ENCODE data around the gene NINJ1.
A peak's percentile ranks its signal among the peaks of the same experiment; 100 is the strongest.

NINJ1 gene

DNA sequence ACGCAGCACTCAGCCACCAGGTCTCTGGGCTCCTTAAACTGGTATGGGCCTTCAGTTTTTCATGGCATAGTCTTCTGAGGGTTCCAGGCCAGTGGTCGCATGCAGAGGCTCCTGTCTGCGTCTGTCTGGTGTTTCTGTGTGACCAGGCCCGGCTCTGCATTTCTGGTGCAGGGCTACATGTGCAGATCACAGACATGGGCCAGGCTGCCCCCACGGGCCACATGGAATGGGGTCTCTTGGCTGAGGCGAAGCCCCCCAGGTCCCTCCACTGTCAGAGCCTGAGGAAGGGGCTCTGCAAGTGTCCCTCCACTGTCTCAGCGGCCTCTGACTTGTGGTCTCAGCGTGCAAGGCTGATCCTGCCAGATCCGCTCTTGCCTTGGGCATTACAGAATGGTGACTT lies 53.6 kb downstream of the NINJ1 start:
- H3K4me1 ChIP-seq (ENCODE audit: control insufficient read depth in 2 of 2, insufficient read depth in 1 of 2, low read depth in 1 of 2, low read length in 2 of 2), result no peaks in the 10 kb centered on the region
- no peak overlapping the region for H3K4ac ChIP-seq (ENCODE audit: low read length)
- no peak overlapping the region for H3K23ac ChIP-seq (ENCODE audit: low read depth, low read length, poor library complexity)
- H2BK15ac ChIP-seq (ENCODE audit: low read length), result no peak overlapping the region
- DNase-seq (ENCODE audit: low spot score), result no peak
- WGBS, 2 donors (ENCODE audit: extremely low coverage in 2 of 2, insufficient read length in 2 of 2, insufficient replicate concordance in 1 of 2), result no CpG with 5 or more reads among the region's 9 CpGs
- H3K27me3 ChIP-seq (ENCODE audit: control insufficient read depth in 3 of 3, insufficient read depth in 3 of 3, low read depth in 1 of 3, low read length in 3 of 3), result no peaks in the 10 kb centered on the region
- H3K4me3 ChIP-seq (ENCODE audit: low read length in 2 of 2), result no peak overlapping the region
- H4K91ac ChIP-seq (ENCODE audit: low read depth, low read length, poor library complexity), result no peak overlapping the region
- no peak overlapping the region for H3K18ac ChIP-seq (ENCODE audit: low read length)
- H3K27ac ChIP-seq (replicated peaks; ENCODE audit: low read length), result no peak overlapping the region
- no peaks in the 10 kb centered on the region for H3K79me1 ChIP-seq (ENCODE audit: low read depth, low read length)
- no peaks in the 10 kb centered on the region for H3K9me3 ChIP-seq (replicated peaks in 1 of 2; ENCODE audit: control insufficient read depth in 2 of 2, insufficient read depth in 1 of 2, low read depth in 1 of 2, low read length in 2 of 2)
- no peak overlapping the region for H3K4me2 ChIP-seq (ENCODE audit: insufficient read depth, low read length, poor library complexity, severe bottlenecking)
- no peak overlapping the region for H2BK120ac ChIP-seq (ENCODE audit: low read depth, low read length)
- peak overlapping the region; percentile 9 for H2AFZ ChIP-seq (ENCODE audit: low read length)
- H2BK12ac ChIP-seq (ENCODE audit: low read length), result no peak overlapping the region
- no peak overlapping the region for H2AK5ac ChIP-seq (ENCODE audit: low read depth, low read length)
- H4K8ac ChIP-seq (ENCODE audit: low read depth, low read length), result no peak overlapping the region
- H3K9ac ChIP-seq (ENCODE audit: low read depth, low read length, poor library complexity), result no peak overlapping the region
- H3K36me3 ChIP-seq (replicated peaks in 1 of 2; ENCODE audit: control insufficient read depth in 2 of 2, insufficient read depth in 2 of 2, low read length in 2 of 2), result no peaks in the 10 kb centered on the region
- no peak overlapping the region for H3K14ac ChIP-seq (ENCODE audit: low read length)
- no peak overlapping the region for H2BK5ac ChIP-seq (ENCODE audit: low read length)

DNA sequence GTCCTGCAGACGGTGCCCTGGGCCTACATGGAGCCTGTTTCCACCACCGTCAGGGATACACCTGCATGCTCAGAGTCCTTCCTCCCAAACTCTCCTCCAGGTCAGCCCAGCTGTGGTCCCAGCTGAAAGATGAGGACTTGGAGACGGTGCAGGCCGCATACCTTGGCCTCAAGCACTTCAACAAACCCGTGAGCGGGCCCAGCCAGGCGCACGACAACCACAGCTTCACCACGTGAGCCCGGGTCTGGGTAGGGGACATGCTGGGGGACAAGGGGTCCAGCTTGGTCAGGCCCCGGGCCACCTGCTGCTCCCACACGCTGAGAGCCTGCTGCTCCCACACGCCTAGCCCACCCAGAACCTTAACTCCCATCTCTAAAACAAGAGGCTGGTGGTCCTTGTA lies 54.7 kb downstream of the NINJ1 start:
- no CpG with 5 or more reads among the region's 13 CpGs for WGBS, 2 donors (ENCODE audit: extremely low coverage in 2 of 2, insufficient read length in 2 of 2, insufficient replicate concordance in 1 of 2)
- no peak for DNase-seq (ENCODE audit: low spot score)
- Histone ChIP-seq H3K4me2 (ENCODE audit: insufficient read depth, low read length, poor library complexity, severe bottlenecking) (no peak overlapping the region), H3K18ac (ENCODE audit: low read length) (peak overlapping the region; percentile 35), H3K27ac (replicated peaks; ENCODE audit: low read length) (no peak overlapping the region), H3K4me3 (ENCODE audit: low read length in 2 of 2) (no peak overlapping the region), H2BK120ac (ENCODE audit: low read depth, low read length) (peak overlapping the region; percentile 68), H3K4me1 (ENCODE audit: control insufficient read depth in 2 of 2, insufficient read depth in 1 of 2, low read depth in 1 of 2, low read length in 2 of 2) (no peaks in the 10 kb centered on the region), H3K79me1 (ENCODE audit: low read depth, low read length) (no peaks in the 10 kb centered on the region), H4K8ac (ENCODE audit: low read depth, low read length) (no peak overlapping the region), H3K23ac (ENCODE audit: low read depth, low read length, poor library complexity) (no peak overlapping the region), H3K9me3 (replicated peaks in 1 of 2; ENCODE audit: control insufficient read depth in 2 of 2, insufficient read depth in 1 of 2, low read depth in 1 of 2, low read length in 2 of 2) (no peaks in the 10 kb centered on the region), H2BK5ac (ENCODE audit: low read length) (no peak overlapping the region), H2BK12ac (ENCODE audit: low read length) (no peak overlapping the region), H3K9ac (ENCODE audit: low read depth, low read length, poor library complexity) (peak overlapping the region; percentile 51), H3K14ac (ENCODE audit: low read length) (peak overlapping the region; percentile 41), H2AK5ac (ENCODE audit: low read depth, low read length) (peak overlapping the region; percentile 58), H3K4ac (ENCODE audit: low read length) (no peak overlapping the region), H2BK15ac (ENCODE audit: low read length) (peak overlapping the region; percentile 39), H3K27me3 (ENCODE audit: control insufficient read depth in 3 of 3, insufficient read depth in 3 of 3, low read depth in 1 of 3, low read length in 3 of 3) (no peaks in the 10 kb centered on the region), H4K91ac (ENCODE audit: low read depth, low read length, poor library complexity) (no peak overlapping the region), H2AFZ (ENCODE audit: low read length) (no peak overlapping the region), H3K36me3 (replicated peaks in 1 of 2; ENCODE audit: control insufficient read depth in 2 of 2, insufficient read depth in 2 of 2, low read length in 2 of 2) (no peaks in the 10 kb centered on the region)

DNA sequence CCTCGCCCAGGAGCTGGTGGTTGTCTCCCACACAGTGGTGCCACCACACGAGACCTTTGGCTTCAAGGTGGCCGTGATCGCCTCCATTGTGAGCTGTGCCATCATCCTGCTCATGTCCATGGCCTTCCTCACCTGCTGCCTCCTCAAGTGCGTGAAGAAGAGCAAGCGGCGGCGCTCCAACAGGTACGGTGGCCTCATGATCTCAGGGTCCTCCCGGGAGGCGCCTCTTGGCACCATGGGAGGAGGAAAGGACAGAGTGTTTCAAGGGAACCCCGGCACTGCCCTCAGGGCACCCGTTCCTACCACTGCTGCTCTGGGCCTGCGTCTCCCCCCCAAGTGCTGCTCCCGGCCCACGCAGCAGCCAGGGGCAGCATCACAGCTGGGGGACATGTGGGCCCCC lies 56.2 kb downstream of the NINJ1 start:
- peak overlapping the region; percentile 15 for H3K9ac ChIP-seq (ENCODE audit: low read depth, low read length, poor library complexity)
- H3K36me3 ChIP-seq (replicated peaks in 1 of 2; ENCODE audit: control insufficient read depth in 2 of 2, insufficient read depth in 2 of 2, low read length in 2 of 2), result no peaks in the 10 kb centered on the region
- H3K23ac ChIP-seq (ENCODE audit: low read depth, low read length, poor library complexity), result peak overlapping the region; percentile 29
- no peak overlapping the region for H3K4ac ChIP-seq (ENCODE audit: low read length)
- H4K91ac ChIP-seq (ENCODE audit: low read depth, low read length, poor library complexity), result no peak overlapping the region
- no peak for DNase-seq (ENCODE audit: low spot score)
- no peak overlapping the region for H3K4me2 ChIP-seq (ENCODE audit: insufficient read depth, low read length, poor library complexity, severe bottlenecking)
- H2BK5ac ChIP-seq (ENCODE audit: low read length), result no peak overlapping the region
- peak overlapping the region; percentile 2 for H3K18ac ChIP-seq (ENCODE audit: low read length)
- H2BK12ac ChIP-seq (ENCODE audit: low read length), result peak overlapping the region; percentile 46
- no peak overlapping the region for H3K4me3 ChIP-seq (ENCODE audit: low read length in 2 of 2)
- H3K27ac ChIP-seq (replicated peaks; ENCODE audit: low read length), result no peak overlapping the region
- peak overlapping the region; percentile 72 for H4K8ac ChIP-seq (ENCODE audit: low read depth, low read length)
- H2AK5ac ChIP-seq (ENCODE audit: low read depth, low read length), result no peak overlapping the region
- H3K79me1 ChIP-seq (ENCODE audit: low read depth, low read length), result no peaks in the 10 kb centered on the region
- H2BK120ac ChIP-seq (ENCODE audit: low read depth, low read length), result no peak overlapping the region
- no peak overlapping the region for H3K14ac ChIP-seq (ENCODE audit: low read length)
- H3K4me1 ChIP-seq (ENCODE audit: control insufficient read depth in 2 of 2, insufficient read depth in 1 of 2, low read depth in 1 of 2, low read length in 2 of 2), result no peaks in the 10 kb centered on the region
- no CpG with 5 or more reads among the region's 16 CpGs for WGBS, 2 donors (ENCODE audit: extremely low coverage in 2 of 2, insufficient read length in 2 of 2, insufficient replicate concordance in 1 of 2)
- H3K9me3 ChIP-seq (replicated peaks in 1 of 2; ENCODE audit: control insufficient read depth in 2 of 2, insufficient read depth in 1 of 2, low read depth in 1 of 2, low read length in 2 of 2), result no peaks in the 10 kb centered on the region
- no peak overlapping the region for H2AFZ ChIP-seq (ENCODE audit: low read length)
- peaks cover 0 to 4% (median 0%) of the 10 kb centered on the region in 3 experiments for H3K27me3 ChIP-seq (ENCODE audit: control insufficient read depth in 3 of 3, insufficient read depth in 3 of 3, low read depth in 1 of 3, low read length in 3 of 3)
- no peak overlapping the region for H2BK15ac ChIP-seq (ENCODE audit: low read length)

DNA sequence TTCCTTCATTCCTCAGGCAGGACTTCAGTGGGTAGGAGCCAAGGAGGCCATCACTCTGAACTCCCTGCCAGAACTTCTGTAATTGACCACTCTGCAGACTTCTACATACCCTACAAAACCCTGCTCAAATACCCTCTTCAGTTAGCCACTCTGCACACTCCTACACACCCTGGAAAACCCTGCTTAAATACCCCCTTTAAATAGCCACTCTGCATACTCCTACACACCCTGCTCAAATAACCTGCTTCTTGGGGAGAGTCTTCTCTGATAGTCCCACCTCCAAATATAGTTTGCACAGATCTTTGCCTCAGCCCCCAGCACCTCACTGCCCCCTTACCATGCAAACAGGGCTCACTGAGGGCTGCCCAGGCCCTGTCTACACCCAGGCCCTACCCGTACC lies 56.7 kb downstream of the NINJ1 start:
- H3K14ac ChIP-seq (ENCODE audit: low read length), result no peak overlapping the region
- no peaks in the 10 kb centered on the region for H3K9me3 ChIP-seq (replicated peaks in 1 of 2; ENCODE audit: control insufficient read depth in 2 of 2, insufficient read depth in 1 of 2, low read depth in 1 of 2, low read length in 2 of 2)
- H2BK120ac ChIP-seq (ENCODE audit: low read depth, low read length), result no peak overlapping the region
- H2AFZ ChIP-seq (ENCODE audit: low read length), result no peak overlapping the region
- H4K91ac ChIP-seq (ENCODE audit: low read depth, low read length, poor library complexity), result no peak overlapping the region
- no peak overlapping the region for H3K4me2 ChIP-seq (ENCODE audit: insufficient read depth, low read length, poor library complexity, severe bottlenecking)
- H3K4me1 ChIP-seq (ENCODE audit: control insufficient read depth in 2 of 2, insufficient read depth in 1 of 2, low read depth in 1 of 2, low read length in 2 of 2), result no peaks in the 10 kb centered on the region
- H3K23ac ChIP-seq (ENCODE audit: low read depth, low read length, poor library complexity), result no peak overlapping the region
- no peak overlapping the region for H3K27ac ChIP-seq (replicated peaks; ENCODE audit: low read length)
- no peak overlapping the region for H3K4ac ChIP-seq (ENCODE audit: low read length)
- no peak overlapping the region for H2AK5ac ChIP-seq (ENCODE audit: low read depth, low read length)
- H2BK15ac ChIP-seq (ENCODE audit: low read length), result no peak overlapping the region
- H3K27me3 ChIP-seq (ENCODE audit: control insufficient read depth in 3 of 3, insufficient read depth in 3 of 3, low read depth in 1 of 3, low read length in 3 of 3), result peaks cover 0 to 4% (median 0%) of the 10 kb centered on the region in 3 experiments
- H4K8ac ChIP-seq (ENCODE audit: low read depth, low read length), result no peak overlapping the region
- no peaks in the 10 kb centered on the region for H3K79me1 ChIP-seq (ENCODE audit: low read depth, low read length)
- WGBS, 2 donors (ENCODE audit: extremely low coverage in 2 of 2, insufficient read length in 2 of 2, insufficient replicate concordance in 1 of 2), result no CpG with 5 or more reads among the region's 1 CpG
- H3K4me3 ChIP-seq (ENCODE audit: low read length in 2 of 2), result no peak overlapping the region
- H2BK12ac ChIP-seq (ENCODE audit: low read length), result no peak overlapping the region
- no peak overlapping the region for H2BK5ac ChIP-seq (ENCODE audit: low read length)
- no peak for DNase-seq (ENCODE audit: low spot score)
- H3K9ac ChIP-seq (ENCODE audit: low read depth, low read length, poor library complexity), result no peak overlapping the region
- no peaks in the 10 kb centered on the region for H3K36me3 ChIP-seq (replicated peaks in 1 of 2; ENCODE audit: control insufficient read depth in 2 of 2, insufficient read depth in 2 of 2, low read length in 2 of 2)
- H3K18ac ChIP-seq (ENCODE audit: low read length), result no peak overlapping the region

Measured in neuronal stem cell (in vitro differentiated cells).